NCI-H526 (cell line): ENCODE results near the gene SCYGR1.
"Not testable (repeated sequence)": the region's sequence is repeated elsewhere in the genome, so short reads cannot be mapped to it uniquely, and the experiment has no call there.

Source experiments
- DNase-seq, 2 experiments: peaks; one replicate each; lab custom pipeline; 2025; lab: John Stamatoyannopoulos, UW

The SCYGR1 gene, protein sequence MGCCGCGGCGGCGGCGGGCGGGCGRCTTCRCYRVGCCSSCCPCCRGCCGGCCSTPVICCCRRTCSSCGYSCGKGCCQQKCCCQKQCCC

DNA sequence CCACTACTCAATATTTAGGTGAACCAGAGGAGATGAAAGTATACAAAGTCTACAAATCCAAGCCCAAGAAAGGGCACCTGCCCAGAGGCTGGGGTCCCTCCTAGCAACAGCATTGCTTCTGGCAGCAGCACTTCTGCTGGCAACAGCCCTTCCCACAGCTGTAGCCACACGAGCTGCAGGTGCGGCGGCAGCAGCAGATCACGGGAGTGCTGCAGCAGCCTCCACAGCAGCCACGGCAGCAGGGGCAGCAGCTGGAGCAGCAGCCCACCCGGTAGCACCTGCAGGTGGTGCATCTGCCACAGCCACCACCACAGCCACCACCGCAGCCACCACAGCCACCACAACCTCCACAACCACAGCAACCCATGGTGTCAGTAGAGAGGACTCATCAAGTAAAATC is at the start of gene SCYGR1:
TSS of gene SCYGR1 (minus strand) at position 367 of the 400 bp plus-strand sequence. CDS start at position 367, 0 bp downstream.
- not testable (repeated sequence) for DNase-seq

DNA sequence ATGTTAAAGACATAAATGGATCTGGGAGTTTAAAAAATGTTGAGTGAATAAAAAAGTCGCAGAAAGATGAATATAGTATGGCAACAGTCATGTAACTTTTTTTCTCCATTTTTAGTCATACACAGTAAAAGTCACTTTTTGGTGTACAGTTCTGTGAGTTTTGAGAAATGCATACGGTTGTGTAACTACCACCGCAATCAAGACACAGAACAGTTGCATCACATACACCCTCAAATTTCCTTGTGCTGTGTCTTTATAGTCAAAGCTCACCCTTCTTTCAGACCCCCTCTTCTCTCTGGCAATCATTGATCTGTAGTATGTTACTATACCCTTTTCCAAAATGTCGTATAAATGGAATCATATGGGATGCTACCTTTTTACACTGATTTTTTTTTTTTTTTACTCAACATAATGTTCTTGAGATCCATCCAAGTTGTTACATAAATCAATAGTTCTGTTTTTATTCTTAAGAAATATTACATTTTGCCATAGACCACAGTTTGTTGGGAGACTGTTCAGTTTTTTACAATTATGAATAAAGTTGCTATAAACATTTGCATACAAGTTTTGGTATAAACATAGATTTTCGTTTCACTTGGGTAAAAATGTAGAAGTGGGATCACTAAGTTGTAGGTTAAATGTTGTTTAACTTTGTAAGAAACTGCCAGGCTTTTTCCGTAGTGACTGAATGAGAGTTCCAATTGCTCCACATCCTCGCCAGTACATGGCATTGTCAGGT is 48.9 kb upstream of the SCYGR1 start:
- no peak for DNase-seq

GRCh38 chr2:227433171-227433570 is 45.4 kb upstream of the SCYGR1 start:
- DNase-seq, result no peak

- DNase-seq, result no peak
Observed at GRCh38 chr2:227430639-227431038, 42.9 kb upstream of the SCYGR1 start.

DNA sequence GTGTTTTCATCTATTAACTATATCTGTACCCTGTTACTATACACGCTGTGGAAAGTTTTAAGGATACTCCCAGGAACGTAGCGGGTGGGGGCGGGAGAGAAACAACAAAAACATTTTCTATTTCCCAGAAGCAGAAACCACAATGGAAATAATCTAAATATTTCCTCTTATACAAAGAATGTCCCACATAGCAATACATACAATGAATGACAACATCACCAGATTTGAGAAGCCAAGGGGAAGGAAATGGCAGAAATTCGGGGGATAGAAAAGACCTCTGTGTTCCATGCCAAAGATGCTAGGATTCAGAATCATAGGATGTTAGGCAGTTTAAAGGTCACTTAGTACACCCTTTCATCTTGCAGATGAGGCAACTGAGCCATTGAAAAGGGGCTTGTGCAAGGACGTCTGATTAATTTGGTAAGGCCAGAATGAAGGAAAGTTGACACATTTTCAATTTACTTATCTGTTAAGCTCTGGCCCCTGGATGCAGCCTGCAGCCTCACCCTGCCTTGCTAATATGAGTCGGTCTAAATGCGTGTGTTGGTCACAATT is 41.1 kb upstream of the SCYGR1 start:
- no peak for DNase-seq

DNA sequence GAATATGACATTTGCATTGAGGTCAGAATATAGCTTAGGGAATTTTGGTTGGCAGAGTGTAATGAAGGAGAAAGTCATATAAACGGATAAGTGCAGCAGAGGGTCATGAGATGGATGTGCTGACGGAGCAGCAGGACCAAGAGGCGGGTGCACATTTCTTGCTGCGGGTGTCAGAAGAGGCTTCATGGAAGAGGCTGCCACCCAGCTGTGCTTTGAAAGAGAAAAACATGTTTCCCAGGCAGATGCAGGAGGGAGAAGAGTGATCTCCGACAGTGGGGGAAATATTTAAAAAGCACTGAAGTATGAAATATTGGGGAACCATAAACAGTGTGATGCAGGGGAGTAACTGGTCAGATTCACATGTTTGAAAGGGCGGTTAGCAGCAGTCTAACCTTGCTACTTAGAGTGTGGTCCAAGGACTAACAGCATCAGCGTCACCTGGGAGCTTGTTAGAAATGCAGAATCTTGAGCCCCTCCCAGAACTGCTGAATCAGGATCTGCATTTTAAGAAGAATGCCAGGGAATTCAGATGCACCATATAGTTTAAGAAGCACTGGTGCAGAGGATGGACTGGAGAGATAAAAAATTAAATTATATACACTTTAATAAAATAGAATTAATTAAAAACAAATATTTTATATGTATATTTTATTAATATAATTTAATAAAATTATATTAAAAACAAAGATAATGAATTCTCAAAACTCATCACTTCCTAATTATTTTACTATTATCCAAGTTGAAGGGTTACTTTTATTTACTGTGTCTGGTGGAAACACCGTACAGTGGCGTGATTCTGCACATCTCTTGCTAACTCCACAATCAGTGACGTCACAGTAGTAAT is 36.1 kb upstream of the SCYGR1 start:
- no peak for DNase-seq

DNA sequence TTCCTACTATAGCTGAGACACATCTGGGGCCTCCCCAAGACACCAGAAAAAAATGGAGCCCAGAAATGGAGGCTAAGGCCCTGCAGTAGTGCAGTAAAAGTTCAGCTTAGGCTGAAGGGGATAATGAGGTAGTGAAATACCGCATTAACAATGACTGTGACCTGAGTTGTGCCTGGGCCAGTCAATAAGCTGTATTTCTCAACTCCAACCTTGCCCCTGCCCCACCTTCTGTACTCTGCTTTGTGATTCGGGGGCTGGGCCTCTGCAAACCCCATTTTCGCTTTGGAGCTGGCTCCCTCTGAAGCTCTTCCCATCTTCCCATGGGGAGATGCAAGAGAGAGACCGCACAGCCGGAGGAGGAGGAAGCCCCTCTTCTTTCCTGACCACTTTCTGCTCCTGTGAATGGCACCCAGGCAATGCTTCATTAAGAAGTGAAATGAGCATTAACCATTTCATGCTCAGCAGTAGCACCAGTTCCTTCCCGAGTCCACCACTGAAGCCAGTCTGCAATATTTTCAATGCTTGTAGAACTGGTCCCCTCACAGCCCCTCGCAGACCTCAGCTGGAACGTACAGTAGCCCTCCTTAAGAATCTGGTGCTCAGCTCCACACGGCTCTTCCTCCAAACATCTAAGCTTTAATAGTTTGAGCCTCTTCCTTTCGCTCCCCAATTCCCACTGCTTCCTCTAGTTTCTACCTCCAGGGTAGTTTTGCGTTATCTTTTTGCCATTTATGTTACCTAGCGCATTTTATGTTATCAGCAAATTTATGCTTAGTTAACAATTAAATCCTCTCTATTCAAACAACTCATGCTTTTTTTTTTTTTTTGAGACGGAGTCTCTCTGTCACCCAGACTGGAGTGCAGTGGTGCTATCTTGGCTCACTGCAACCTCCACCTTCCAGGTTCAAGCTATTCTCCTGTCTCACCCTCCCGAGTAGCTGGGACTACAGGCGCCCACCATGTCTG is 32.6 kb upstream of the SCYGR1 start:
- no peak for DNase-seq

DNA sequence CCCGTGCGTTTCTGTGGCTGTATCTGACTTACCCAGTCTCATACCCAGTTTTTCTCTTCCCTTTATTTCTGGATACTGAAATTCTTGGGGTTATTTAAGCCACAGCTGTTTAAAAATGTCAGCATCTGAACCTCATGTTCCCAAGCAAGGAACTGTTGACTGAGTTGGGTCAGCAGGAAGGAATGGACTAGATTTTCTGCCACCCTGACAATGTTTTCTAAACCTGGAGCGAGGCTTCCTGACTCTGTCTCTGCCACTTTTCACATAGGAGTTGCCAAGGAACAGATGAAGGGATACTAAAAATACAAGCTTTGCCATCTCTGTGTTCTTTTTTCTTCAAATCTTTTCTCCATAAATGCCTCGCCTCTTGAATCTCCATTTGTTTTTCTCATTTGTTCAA is 29.0 kb upstream of the SCYGR1 start:
- DNase-seq, result no peak

GRCh38 chr2:227415538-227416424 is 28.0 kb upstream of the SCYGR1 start:
- DNase-seq, result no peak

GRCh38 chr2:227414846-227415245 is 27.1 kb upstream of the SCYGR1 start:
- DNase-seq, result no peak

GRCh38 chr2:227413371-227413770 is 25.6 kb upstream of the SCYGR1 start:
- no peak for DNase-seq

GRCh38 chr2:227412877-227413276 is 25.1 kb upstream of the SCYGR1 start:
- DNase-seq, result no peak

- no peak for DNase-seq
Observed at GRCh38 chr2:227411990-227412350, 24.2 kb upstream of the SCYGR1 start.

- no peak for DNase-seq
Observed at GRCh38 chr2:227411320-227411989, 23.7 kb upstream of the SCYGR1 start.

GRCh38 chr2:227410191-227410590 is 22.4 kb upstream of the SCYGR1 start:
- no peak for DNase-seq

DNA sequence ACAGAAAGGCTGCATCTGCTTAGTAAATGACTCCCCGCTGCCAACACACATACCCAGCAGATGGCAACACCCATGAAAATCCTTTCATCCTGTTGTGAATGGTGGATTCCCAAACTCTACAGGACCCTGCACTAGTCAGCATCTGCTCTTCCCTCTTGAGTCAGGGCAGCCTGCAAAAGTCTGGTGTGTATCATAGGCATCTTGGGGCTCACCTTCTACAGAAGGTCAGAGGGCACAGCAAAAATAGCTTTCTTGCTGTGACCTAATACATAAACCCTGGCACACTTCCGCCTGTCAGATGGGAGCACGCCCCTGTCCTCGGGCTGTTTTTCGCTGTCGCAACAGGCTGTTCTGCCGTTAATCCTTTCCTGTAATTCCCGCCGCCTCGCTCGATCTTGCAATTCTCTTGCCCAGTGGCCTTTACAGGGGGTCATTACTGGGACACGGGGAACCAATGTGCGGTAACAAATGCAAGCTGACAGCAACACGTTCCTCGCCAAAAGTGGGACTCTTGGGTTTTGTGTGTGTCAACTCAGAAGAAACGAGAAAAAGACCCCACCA is 19.9 kb upstream of the SCYGR1 start:
- no peak for DNase-seq

- peak; percentile 37 to 71 for DNase-seq
Observed at GRCh38 chr2:227406177-227407031, 18.7 kb upstream of the SCYGR1 start.

DNA sequence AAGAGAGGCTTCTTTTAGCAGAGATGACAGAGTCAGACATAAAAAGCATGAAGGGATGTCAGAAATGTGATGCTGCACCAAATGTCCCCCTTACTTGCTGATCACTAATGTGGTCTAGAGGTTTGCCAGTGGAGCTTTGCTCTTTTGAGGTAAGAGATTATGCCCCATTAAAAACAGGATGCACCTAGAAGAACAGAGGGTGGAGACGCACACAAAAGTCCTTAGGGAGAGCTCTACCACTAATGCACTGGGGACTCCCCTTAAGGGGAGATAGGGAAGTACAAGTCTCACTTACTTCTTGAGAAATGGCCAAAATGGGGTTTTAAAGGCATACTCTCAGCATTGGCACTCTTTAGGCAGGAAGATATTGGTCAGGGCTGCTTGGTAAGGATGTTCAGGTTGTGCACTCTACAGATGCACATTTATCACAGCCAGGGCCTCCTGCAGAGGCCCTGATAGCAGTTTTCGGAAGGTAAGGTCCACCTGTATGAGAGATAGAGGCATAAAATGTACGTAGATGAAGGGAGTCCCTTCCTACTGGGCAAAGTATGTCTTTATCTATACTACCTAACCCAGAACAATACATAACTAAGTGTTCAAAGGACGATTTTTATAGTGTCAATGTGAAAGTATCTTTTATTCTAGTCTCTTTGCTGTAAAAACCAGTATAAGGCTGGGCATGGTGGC is 17.0 kb upstream of the SCYGR1 start:
- DNase-seq, result no peak
